Erythroblast (primary cell): Measurements from ENCODE around the gene SNED1.

ENCODE experiments used
- GATA1 ChIP-seq: IDR thresholded peaks from 2 replicates; pipeline ENCODE4 v1.6.1; 2011; ENCODE audit warnings: low read depth, mild to moderate bottlenecking, control low read depth, low read length, moderate library complexity
- POLR2A ChIP-seq: IDR thresholded peaks from 2 replicates; pipeline ENCODE4 v1.6.1; 2011; ENCODE audit warnings: mild to moderate bottlenecking, low read length

DNA sequence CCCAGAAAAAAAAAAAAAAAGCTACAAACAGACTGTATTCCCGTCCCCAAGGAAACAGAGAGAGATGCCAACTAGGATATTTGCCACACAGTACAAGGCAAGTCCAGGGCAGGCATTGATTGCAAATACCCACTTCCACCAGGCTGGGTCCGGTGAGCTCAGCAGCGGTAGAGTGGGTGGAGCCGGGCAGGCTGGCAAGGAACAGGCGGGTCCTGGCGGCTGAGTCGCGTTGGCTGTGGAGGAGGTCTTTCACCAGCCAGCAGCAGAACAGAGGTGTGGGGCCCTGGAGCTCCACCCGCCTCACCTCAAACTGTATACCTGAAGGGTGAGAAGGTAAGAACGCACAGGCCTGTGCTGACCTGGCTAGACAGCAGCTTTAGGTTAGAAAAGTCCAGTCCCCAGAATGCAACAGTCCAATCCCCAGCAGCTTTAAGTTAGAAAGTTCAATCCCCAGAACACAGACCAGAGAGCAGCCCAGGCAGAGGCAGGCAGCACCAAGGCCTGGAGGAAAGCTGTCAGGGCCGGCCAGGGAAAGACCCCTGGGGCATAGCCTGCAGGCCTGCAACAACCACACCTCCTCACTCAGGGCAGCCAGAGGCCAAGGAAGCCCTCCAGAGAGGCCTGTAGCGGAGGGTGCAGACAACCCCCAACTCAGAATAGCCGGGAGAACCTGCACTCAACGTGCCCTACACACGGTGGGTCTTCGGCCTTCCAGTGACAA, 125.6 kb downstream of the SNED1 start:
- TF ChIP-seq POLR2A (no peak), GATA1 (no peak)
